GM19324 (cell line): Measurements from ENCODE around the gene PKIG.
"Not testable (repeated sequence)": the region's sequence is repeated elsewhere in the genome, so short reads cannot be mapped to it uniquely, and the experiment has no call there.

Experiments
- ATAC-seq: cut with Tn5 transposase; IDR thresholded peaks from one replicate; pipeline ENCODE4 v1.9.1; 2021; ENCODE audit warnings: mild to moderate bottlenecking, moderate library complexity; ENCODE audit not compliant: unreplicated experiment, low FRiP score

PKIG gene

DNA sequence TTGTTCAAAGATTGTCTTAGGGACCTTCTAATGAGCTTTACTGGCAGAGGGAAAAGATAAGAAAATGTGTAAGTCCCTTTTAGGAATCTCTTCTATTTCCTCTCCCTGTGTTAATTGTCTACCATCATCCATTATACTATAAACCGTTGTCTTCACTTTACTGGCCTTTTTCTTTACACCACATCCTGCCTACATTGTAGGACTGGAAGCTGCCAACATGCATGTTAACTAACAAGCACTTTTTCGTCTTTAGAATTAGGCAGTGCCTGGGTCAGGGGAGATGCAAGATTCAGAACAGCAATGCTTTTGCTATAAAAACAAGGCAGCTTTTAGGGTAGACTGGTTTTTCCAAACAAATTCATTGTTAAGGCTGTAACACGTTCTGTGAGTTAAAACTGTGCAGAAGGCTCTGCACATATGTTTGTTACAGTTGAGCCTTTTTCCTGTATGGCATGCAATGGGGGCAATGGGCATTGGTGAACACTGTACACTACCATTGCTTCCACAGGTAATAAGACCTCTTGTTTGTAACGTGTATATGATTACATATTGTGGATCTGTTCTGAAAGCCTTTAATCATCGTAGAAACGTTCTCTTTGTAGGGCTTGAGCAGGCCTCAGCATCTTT, 10.9 kb upstream of the PKIG start:
- ATAC-seq = no peak

DNA sequence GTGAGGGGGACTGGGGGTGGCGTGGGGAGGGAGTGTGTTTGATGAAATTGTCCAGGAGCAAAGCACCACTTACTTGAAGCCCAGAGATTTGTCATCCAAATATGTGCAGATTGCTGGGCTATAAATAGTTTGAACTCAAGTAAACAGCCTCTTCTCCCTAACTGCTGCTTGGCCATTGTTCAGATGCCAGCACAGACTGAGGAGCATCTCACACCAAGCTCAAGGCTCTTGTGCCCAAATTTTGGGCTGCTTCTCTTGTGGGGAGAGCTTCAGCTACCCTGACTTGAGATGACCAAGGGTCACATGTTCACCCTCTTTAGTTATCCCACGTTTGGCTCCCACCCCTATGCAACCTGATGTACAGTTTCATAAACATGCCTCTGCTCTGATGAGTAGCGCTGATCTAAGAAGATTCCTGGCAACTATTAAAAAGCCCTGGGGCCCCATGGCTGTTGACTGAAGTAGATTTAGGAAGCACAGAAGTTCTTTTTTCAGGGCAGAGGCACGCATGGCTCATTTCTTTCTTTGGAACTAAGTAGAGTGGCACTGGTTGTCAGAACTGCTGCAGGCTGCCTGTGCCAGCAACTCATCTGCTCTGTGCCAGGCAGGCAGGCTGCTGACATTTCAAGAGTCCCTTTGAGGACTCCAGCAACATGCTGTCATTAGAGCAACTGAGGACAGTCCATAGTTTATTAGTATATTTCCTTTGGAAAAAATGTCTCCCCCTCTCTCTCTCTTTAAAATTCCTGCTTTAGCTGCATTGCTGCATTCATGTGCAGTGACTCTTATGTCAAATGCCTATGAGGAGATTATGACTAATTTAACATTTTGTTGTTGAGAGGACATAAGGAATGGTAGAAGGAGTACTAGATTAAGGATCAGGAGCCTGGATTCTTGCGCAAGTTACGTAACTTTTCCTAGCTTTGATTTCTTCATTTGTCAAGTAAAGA, 9.6 kb upstream of the PKIG start:
- no peak for ATAC-seq

DNA sequence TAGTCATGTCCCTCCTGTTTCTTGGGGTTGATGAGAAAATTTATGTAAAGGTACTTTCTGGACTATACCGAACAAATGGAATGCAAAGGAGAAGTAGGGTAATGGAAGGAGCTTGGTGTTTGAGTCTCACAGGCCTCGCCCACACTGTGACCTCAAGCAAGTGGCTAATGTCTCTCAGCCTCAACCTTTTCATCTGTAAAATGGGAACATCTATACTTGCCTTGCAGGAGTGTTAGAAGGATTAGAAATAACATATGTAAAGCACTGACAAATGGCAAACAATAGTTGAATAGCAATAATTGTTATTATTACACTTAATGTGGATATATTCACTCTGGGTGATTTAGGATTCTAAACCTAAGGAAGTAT, 8.9 kb upstream of the PKIG start:
- no peak for ATAC-seq

DNA sequence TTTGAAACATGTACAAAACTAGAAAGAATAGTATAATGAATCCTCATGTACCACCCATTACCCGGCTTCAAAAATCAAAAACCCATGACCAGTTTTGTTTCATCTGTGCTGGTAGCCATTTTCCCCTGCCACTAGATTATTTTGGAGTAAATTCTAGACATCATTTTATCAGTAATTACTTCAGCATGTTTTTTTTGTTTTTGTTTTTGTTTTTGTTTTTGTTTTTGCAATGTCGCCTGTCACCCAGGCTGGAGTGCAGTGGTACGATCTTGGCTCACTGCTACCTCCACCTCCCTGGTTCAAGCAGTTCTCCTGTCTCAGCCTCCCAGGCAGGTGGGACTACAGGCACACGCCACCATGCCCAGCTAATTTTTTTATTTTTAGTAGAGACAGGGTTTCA, 8.0 kb upstream of the PKIG start:
- no peak for ATAC-seq

DNA sequence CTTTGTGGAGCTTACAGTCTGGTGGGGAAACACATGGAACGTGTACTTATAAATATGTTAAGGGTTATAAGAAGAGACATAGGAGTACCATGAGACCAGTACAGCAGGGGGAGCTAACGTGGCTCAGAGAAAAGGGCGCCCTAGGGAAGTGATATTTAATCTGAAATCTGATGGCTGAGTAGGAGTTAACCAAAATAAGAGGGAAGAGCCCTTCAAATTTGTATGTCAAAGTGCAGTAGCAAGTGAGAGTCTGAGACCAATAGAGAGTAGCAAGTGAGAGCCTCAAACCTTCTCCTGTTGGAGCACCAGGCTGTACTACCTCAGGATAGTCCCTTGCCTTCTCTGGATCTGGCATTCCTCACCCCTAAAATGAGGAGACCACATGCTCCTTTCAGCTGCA, 6.1 kb upstream of the PKIG start:
- no peak for ATAC-seq

DNA sequence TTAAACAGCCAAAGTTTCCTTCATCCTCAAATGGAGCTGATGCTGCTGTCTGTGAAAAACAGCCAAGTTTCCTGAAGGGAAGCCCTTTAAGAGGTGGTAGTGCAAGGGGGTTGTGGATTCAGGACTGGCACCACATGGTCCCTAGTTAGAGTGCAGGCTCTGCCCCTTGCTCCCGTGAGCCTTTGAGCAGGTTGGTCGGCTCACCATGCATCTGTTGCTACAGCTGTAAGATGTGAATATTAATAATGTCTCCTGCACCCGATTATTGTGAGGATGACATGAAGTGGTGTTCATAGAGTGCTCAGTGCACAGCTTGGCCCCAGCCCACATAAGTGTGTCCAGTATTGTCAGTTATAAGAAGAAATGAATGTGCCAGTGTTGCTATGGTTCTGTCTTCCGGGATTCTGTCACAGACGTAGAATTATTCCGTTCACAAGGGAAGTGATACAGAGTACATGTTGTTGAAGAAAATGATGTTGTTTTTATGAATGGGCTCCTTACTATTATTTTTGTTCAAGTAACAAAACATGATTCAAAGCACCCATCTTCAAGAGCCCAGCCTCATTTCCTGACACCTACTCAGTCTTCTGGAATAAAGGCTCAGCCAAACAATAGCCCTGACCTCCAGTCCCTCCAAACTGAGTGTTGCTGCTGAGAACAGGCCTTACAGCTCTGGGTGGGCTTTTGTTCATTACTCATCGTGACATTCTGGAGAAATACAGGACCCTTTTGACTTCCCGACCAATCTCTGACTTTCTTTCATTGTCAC, 2.9 kb upstream of the PKIG start:
- ATAC-seq = no peak

DNA sequence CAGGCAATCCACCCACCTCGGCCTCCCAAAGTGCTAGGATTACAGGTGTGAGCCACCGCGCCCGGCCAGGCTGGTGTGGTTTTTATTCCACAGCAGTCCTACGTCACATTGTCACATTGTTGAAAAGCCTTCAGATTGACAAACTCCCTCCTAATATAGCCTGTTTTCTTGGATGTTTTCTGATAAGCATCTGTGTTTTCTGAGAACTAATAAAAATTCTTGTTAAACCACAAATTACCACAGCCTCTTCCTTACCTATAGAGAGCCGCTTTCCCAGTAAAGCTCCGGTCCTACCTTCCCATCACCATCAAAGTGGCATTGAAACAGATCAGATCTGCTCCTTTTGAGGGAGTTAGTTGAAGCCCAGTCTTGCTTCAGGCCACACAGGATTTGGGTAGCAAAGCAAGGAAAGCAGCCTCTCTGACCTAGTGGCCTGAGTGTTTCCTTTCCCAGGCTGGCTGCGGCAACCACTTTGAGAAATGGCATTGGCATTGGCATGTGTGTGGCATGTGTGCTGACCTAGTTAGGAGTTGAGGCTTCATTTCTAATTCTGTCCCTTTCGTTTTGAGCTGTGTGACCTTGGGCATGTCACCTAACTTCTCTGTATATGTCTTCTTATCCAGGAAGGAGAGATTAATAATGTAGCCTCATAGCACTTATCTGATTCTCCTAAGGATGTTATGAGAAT, 1.7 kb upstream of the PKIG start:
- no peak for ATAC-seq

DNA sequence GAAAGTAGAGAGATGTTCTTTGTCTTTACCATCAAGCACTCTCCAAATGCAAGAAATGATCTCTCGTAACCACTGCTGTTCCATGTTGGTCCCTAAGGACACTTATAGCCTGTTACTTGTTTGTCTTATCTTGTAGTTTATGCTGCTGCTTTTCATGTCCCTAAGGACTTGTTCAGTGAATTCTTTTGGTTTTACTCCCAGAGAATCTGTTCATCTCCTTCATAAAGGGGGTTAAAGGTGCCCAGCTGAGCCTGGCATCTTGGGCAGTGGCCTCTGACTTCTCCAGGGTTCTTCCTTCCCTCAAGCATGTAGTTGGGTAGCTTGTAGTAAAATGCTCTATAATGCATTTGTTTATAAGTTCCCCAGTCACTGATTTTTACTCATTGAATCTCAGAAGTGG, 864 bp upstream of the PKIG start:
- ATAC-seq = no peak

DNA sequence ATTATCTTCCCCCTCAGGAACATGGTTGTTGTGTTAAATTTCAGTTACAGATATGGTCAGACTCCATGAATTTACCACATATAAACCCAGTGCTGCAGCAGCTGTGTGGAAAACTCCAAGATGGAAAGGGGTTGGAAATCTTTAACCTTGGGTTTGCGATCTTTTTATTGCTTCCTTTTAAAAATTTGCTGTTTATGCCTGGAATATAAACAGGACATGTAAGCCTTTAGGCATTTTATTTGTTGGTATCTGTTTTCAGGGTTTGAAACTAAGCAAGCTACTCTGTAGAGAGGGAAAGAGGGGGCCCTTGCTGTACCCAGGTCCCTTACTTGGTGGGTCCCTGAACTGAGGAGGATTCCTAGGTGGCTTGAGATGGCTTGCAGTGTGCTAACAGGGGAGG, 778 bp downstream of the PKIG start:
- ATAC-seq = no peak

DNA sequence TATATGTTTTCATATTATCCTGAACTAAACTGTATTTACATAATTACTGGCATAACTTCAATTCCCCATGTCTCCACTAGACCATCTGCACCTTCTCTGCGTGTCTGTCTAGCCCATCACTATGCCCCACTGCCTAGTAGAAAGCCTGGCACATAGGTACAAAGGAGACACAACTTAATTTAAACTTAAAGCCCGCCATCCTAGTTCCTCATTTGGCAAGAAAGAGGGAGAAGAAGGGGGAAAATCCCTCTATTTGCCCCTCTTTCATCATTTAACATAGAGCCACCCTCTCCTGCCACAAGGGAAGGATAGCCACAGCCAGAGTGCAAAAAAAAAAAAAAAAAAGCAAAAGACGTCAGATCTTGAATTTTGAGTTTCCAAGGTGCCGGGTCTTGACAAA, 1.8 kb downstream of the PKIG start:
- ATAC-seq = no peak

DNA sequence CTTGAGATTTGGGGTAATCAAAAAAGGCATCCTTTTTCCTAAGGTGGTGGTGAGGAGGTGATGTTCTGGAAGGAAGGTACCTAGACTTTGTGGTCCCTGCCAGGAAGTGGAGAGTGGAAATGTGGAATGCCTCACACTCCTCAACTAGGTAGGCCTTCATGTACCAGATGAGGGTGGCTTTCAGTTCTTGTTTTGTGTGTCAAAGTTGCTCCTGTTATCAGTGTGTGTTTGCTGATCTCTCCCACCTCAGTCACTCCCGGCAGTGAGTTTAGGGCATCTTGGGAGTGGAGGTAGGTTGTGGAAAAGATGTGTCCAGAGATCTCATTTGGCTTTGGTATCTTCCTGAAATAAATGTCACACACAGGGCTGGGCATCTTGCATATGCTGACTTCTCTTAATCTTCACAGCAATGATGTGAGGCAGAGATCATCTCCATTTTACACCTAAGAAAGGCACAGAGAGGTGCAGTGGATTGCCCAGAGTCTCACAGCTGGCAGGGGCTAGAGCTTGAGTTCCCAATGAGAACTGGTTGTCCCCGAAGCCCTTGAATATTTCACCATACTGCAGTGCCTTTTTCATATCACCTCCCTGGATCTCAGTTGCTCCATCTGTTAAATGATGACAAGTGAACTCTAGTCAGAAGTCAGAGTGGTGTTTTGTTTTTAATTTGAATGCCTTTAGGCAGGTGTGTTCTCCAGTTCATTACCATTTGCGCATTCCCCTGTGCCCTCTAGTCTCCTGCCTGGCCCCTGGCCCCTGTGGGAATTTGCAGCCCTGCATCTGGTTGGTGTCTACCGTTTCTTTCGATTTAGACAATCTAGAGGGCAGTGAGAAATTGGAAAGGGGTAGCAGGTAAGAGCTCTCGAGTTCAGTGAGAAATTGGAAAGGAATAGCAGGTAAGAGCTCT, 2.9 kb downstream of the PKIG start:
- ATAC-seq = peak; percentile 18

DNA sequence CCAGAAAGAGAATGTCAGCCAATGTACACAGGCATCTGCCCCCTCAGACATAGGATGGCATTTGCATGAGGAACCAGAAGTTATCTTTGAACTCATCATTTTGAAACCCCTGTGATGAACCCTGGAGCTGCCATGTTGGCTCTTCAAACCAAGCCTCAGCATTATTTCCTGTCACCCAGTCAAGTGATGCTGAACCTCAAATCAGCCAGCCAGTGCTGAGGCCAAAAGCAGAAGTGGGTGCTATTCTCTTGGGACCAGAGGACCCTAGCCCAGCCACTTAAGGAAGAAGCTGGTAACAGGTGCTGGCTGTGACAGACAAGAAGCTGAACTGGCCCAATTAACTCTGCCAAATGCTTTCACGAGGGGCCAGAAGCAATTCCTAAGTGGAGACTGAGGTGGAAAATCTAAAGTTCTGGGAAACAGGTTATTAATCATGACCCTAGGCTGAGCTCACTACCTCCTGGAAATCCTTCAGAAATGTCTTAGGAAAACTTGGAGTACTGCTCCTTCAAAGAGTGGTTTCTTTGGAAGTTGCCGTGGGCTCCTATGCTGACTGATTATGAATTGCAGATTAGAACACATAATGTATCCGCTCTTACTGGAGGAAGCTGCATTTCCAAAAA, 4.0 kb downstream of the PKIG start:
- peak; percentile 47 for ATAC-seq

DNA sequence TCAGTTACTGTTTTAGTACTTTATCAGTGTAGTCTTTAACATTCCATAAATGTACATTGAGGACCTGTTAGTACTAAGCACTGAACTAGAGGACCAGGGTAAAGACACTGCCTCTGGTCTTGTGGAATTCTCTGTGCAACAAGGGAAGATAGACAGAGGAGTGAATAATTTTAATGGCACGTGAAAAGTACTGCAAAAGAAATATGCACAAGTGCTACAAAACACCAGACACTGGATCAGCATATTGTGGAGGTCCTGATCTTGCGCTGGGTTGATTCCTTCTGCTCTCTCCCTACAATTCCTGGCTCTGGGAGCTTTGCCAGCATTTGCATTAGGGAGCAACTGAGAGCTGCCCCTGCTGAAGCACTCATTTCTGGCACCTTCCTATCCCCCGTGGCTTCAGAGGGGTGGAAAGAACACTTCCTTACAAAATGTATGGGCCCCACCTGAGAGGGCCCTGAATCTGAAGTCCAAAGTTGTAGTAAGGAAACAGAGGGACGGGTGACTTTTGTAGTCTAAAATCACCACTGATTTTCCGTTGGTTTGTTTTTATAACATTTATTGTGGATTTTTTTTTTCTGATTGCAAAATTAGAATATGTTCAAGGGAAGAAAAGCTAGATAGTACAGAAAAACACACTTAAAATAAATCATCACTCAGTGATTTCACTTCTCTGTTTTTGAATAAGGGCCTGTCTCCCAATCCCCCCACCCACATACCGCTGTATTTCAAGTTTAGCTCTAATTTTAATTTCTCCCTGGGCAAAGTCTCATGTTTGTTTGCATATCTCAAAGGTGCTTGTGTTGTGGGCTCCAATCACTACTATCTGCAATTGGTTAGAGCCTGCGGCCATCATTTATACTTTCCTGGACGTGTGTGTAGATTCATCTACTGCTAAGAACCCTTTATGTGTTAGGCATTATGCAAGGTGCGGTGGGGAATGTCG, 4.9 kb downstream of the PKIG start:
- ATAC-seq = no peak

DNA sequence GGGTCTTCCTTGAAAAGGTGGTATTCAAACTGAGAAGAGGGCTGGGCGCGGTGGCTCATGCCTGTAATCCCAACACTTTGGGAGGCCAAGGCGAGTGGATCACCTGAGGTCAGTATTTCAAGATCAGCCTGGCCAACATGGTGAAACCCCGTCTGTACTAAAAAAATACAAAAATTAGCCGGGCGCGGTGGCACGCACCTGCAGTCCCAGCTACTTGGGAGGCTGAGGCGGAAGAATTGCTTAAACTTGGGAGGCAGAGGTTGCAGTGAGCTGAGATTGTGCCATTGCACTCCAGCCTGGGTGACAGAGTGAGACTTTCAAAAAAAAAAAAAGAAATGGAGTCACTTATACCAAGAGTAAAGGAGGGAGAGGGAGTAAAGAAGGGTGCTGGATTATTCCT, 5.9 kb downstream of the PKIG start:
- ATAC-seq = not testable (repeated sequence)

DNA sequence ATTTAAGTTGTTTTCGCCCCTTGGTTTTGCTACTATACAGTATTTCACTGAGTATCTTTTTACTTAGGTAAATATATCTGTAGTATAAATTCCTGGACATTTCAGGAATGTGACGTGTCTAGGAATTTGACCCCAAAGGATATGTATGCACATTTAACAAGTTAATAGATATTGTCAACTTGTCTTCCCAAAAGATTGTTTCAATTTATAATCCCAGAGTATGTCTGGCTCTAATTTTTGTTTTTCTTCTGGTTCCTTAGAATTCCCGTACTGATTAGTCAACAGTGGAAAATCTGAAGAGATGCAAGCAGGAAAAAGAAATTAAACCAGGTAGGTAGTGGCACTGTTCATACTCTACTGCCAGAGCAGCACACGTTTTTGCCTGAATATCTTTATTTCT, 7.2 kb downstream of the PKIG start:
- ATAC-seq = no peak

DNA sequence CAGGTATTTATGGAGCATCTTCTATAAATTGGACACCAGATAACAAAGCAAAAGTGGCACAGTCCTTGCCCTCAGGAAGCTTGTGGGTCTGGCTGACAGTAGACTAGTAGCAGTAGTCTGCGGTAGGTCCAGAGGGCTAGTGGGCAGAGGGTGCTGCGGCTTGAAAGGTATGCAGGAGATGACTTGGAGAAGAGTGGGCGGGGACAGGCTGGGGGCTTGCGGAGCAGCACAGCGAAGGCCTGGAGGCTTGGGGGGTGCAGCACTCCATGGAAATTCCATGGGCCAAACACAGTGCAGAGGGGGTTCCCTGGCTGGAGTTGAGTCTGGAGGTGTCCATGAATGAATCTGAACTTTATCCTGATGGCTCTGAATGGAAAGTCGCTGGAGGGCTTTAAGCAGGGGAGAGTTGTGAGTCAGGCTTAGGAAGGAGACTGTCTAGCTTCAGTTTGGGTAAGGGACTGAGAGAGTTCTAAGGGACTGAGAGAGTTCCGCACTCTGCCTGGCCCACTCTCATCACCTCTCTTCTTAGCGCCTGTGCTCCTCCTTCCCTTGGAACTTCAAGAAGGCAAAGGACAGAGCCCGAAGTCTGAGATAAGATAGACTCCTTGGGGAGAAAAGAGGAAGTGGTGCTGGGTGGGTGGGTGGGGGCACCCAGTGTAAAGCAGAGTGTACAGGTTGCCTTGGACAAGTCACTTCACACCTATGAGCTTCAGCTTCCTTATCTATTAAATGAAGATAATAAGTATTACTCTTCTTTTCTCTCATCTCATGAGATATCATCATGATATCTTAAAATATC, 8.8 kb downstream of the PKIG start:
- no peak for ATAC-seq

DNA sequence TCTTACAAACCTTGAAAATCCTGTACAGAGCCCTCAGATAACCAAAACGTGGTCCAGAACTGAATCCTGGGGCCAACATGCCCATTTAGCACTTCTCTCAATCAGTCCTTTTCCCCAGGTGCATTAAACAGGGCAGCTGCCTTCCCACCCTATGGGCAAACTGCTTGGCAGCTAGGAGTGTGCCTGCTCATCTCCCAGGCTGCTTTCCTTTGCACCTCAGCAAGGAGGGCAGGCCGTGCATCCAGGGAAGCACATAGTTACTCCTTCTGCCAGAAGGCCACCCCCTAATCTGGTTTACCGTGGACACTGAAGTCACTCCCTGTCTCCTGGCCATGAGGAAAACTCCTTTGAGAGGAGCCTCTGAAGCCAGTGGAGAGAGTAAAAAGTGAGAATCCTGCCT, 10.0 kb downstream of the PKIG start:
- ATAC-seq = no peak
